H9 (cell line): ENCODE measurements around the gene TRIM44. TPM values are rescaled to one million over a fixed set of nuclear protein-coding genes. Genes with fewer than 3 reads are reported as not detected.

Experiments used
- DNase-seq: peaks from one replicate; pipeline ENCODE4 v3.0.0-alpha.2; 2017
- H2AFZ ChIP-seq: one replicate; pipeline ENCODE4 v1.6.1; 2013; ENCODE audit warnings: mild to moderate bottlenecking, low read length, control low read depth, moderate library complexity
- H2AK5ac ChIP-seq: 2 replicates; pipeline ENCODE4 v1.6.1; 2013; ENCODE audit warnings: low read length, control low read depth, mixed read lengths; ENCODE audit not compliant: insufficient read length
- H2BK120ac ChIP-seq: one replicate; pipeline ENCODE4 v1.6.1; 2013; ENCODE audit warnings: low read depth, mild to moderate bottlenecking, low read length, control low read depth, inconsistent platforms; ENCODE audit not compliant: poor library complexity, severe bottlenecking
- H2BK12ac ChIP-seq: 2 replicates; pipeline ENCODE4 v1.6.1; 2013; ENCODE audit warnings: low read length, control low read depth, mixed read lengths, low read depth; ENCODE audit not compliant: insufficient read length
- H2BK15ac ChIP-seq: 2 replicates; pipeline ENCODE4 v1.6.1; 2013; ENCODE audit warnings: low read depth, low read length, control low read depth
- H2BK20ac ChIP-seq: one replicate; pipeline ENCODE4 v1.6.1; 2013; ENCODE audit warnings: low read depth, mild to moderate bottlenecking, low read length, control low read depth, inconsistent platforms; ENCODE audit not compliant: poor library complexity, severe bottlenecking
- H2BK5ac ChIP-seq: 2 replicates; pipeline ENCODE4 v1.6.1; 2013; ENCODE audit warnings: low read length, control low read depth, mixed read lengths; ENCODE audit not compliant: insufficient read length
- H3K14ac ChIP-seq: 2 replicates; pipeline ENCODE4 v1.6.1; 2013; ENCODE audit warnings: low read length, control low read depth; ENCODE audit not compliant: insufficient read depth
- H3K18ac ChIP-seq: 2 replicates; pipeline ENCODE4 v1.6.1; 2013; ENCODE audit warnings: low read depth, mild to moderate bottlenecking, mixed read lengths, low read length, control low read depth; ENCODE audit not compliant: insufficient read length
- H3K23ac ChIP-seq: 2 replicates; pipeline ENCODE4 v1.6.1; 2013; ENCODE audit warnings: low read length, control low read depth, mixed read lengths, low read depth; ENCODE audit not compliant: insufficient read length
- H3K23me2 ChIP-seq: 2 replicates; pipeline ENCODE4 v1.6.1; 2013; ENCODE audit warnings: low read depth, mild to moderate bottlenecking, mixed read lengths, low read length, control low read depth; ENCODE audit not compliant: insufficient read length, poor library complexity, severe bottlenecking
- H3K27ac ChIP-seq: 2 replicates; pipeline ENCODE4 v1.5.1; 2013; ENCODE audit warnings: low read length, control low read depth, mixed read lengths, low read depth; ENCODE audit not compliant: insufficient read length
- H3K27me3 ChIP-seq: 2 replicates; pipeline ENCODE4 v1.6.1; 2013; ENCODE audit warnings: low read length, control low read depth, inconsistent platforms; ENCODE audit not compliant: insufficient read depth
- H3K4ac ChIP-seq: 2 replicates; pipeline ENCODE4 v1.6.1; 2013; ENCODE audit warnings: low read depth, mild to moderate bottlenecking, control low read depth, inconsistent platforms, low read length, moderate library complexity
- H3K4me1 ChIP-seq: 2 replicates; pipeline ENCODE4 v1.6.1; 2013; ENCODE audit warnings: low read length, control low read depth, inconsistent platforms; ENCODE audit not compliant: insufficient read depth
- H3K4me2 ChIP-seq: 2 replicates; pipeline ENCODE4 v1.6.1; 2013; ENCODE audit warnings: low read length, control low read depth, mixed read lengths; ENCODE audit not compliant: insufficient read length, insufficient read depth
- H3K56ac ChIP-seq: 2 replicates; pipeline ENCODE4 v1.6.1; 2013; ENCODE audit warnings: low read depth, mild to moderate bottlenecking, mixed read lengths, low read length, control low read depth; ENCODE audit not compliant: insufficient read length
- H3K79me1 ChIP-seq: 2 replicates; pipeline ENCODE4 v1.6.1; 2013; ENCODE audit warnings: low read depth, mild to moderate bottlenecking, moderate library complexity, low read length, control low read depth, inconsistent platforms; ENCODE audit not compliant: insufficient read depth, poor library complexity, severe bottlenecking
- H3K79me2 ChIP-seq: 2 replicates; pipeline ENCODE4 v1.6.1; 2013; ENCODE audit warnings: low read length, control low read depth, inconsistent platforms; ENCODE audit not compliant: insufficient read depth
- H3K9ac ChIP-seq: 2 replicates; pipeline ENCODE4 v1.6.1; 2013; ENCODE audit warnings: low read length, control low read depth, mixed read lengths; ENCODE audit not compliant: insufficient read length; ENCODE audit errors: extremely low read depth
- H3K9me3 ChIP-seq: one replicate; pipeline ENCODE4 v1.6.1; 2013; ENCODE audit warnings: low read depth, low read length, inconsistent platforms; ENCODE audit not compliant: control insufficient read depth
- H3T11ph ChIP-seq: one replicate; pipeline ENCODE4 v1.6.1; 2013; ENCODE audit warnings: mild to moderate bottlenecking, low read length, control low read depth, inconsistent platforms
- H4K20me1 ChIP-seq: one replicate; pipeline ENCODE4 v1.6.1; 2013; ENCODE audit not compliant: control insufficient read depth, insufficient read length, insufficient read depth
- H4K5ac ChIP-seq: 2 replicates; pipeline ENCODE4 v1.6.1; 2013; ENCODE audit warnings: low read depth, mild to moderate bottlenecking, mixed read lengths, low read length, control low read depth; ENCODE audit not compliant: insufficient read length
- H4K8ac ChIP-seq: replicated peaks from 2 replicates; pipeline ENCODE4 v1.6.1; 2013; ENCODE audit warnings: low read length, control low read depth, mixed read lengths, low read depth; ENCODE audit not compliant: insufficient read length
- H4K91ac ChIP-seq: 2 replicates; pipeline ENCODE4 v1.6.1; 2013; ENCODE audit warnings: low read depth, mild to moderate bottlenecking, moderate library complexity, mixed read lengths, low read length, control low read depth; ENCODE audit not compliant: insufficient read length
- H3K27ac Mint-ChIP-seq, 3 experiments: 2 replicates in 2 of 3; 3 replicates in 1 of 3; pipeline ENCODE4 v1.8.0; 2020 to 2021; ENCODE audit warnings: mixed read lengths in 3 of 3, mild to moderate bottlenecking in 1 of 3, moderate library complexity in 1 of 3
- H3K27me3 Mint-ChIP-seq: 2 replicates; pipeline ENCODE4 v1.8.0; 2021; ENCODE audit warnings: low read depth, mild to moderate bottlenecking, moderate library complexity, mixed read lengths
- H3K36me3 Mint-ChIP-seq, 3 experiments: 2 replicates in 2 of 3; 3 replicates in 1 of 3; pipeline ENCODE4 v1.8.0; 2020 to 2021; ENCODE audit warnings: low read depth in 3 of 3, mixed read lengths in 3 of 3; ENCODE audit not compliant: insufficient read depth in 1 of 3
- H3K4me1 Mint-ChIP-seq, 2 experiments: 2 replicates each; pipeline ENCODE4 v1.8.0; 2020; ENCODE audit warnings: mixed read lengths in 2 of 2
- H3K4me3 Mint-ChIP-seq, 2 experiments: 2 replicates in 1 of 2; 3 replicates in 1 of 2; pipeline ENCODE4 v1.8.0; 2020 to 2021; ENCODE audit warnings: mild to moderate bottlenecking in 2 of 2, mixed read lengths in 2 of 2, moderate library complexity in 1 of 2
- H3K9me3 Mint-ChIP-seq, 2 experiments: 2 replicates in 1 of 2; 3 replicates in 1 of 2; pipeline ENCODE4 v1.8.0; 2020; ENCODE audit warnings: mild to moderate bottlenecking in 2 of 2, mixed read lengths in 2 of 2, moderate library complexity in 1 of 2
- CTCF ChIP-seq: fragments of 200-600 bp; sonication (generic); conservative IDR thresholded peaks from 3 replicates; pipeline ENCODE4 v1.8.0; 2021; ENCODE audit warnings: antibody characterized with exemption, mild to moderate bottlenecking
- WGBS: extraction: QIAGEN DNeasy Blood & Tissue Kit; methylation state at CpG from one replicate; pipeline ENCODE4 v1.1.7; 2013; ENCODE audit warnings: missing lambda C conversion rate, low lambda C conversion rate, mixed read lengths; ENCODE audit not compliant: insufficient read length; ENCODE audit errors: extremely low coverage; 5-methylcytosine and 5-hydroxymethylcytosine counted together
- total RNA-seq: library from RNA; stranded (reverse); gene quantifications from 2 replicates; pipeline ENCODE4 v1.2.1, GENCODE V29; 2021

The TRIM44 gene
- total RNA-seq, 1 experiment from 2014 or later: 37.7 TPM

GRCh38 chr11:35632301-35632700 lies 30.3 kb upstream of the TRIM44 start:
- H2AK5ac ChIP-seq: no peak overlapping the region
- H3K79me2 ChIP-seq: no peaks in the 10 kb centered on the region
- H3T11ph ChIP-seq: no peak overlapping the region
- H3K79me1 ChIP-seq: no peaks in the 10 kb centered on the region
- no peak overlapping the region for H2BK120ac ChIP-seq
- no peak overlapping the region for H3K18ac ChIP-seq
- H2BK12ac ChIP-seq: no peak overlapping the region
- no peak overlapping the region for H2BK5ac ChIP-seq
- H2BK15ac ChIP-seq: no peak overlapping the region
- H4K8ac ChIP-seq: no peak overlapping the region
- H3K4me1 Mint-ChIP-seq: no peaks in the 10 kb centered on the region
- no peak for TF ChIP-seq CTCF
- no peak overlapping the region for H3K14ac ChIP-seq
- H2AFZ ChIP-seq: no peak overlapping the region
- DNase-seq: no peak
- peaks cover 16% of the 10 kb centered on the region for H3K27me3 Mint-ChIP-seq
- H2BK20ac ChIP-seq: no peak overlapping the region
- no peak overlapping the region for H3K4ac ChIP-seq
- no peak overlapping the region for H3K4me2 ChIP-seq
- H3K4me3 Mint-ChIP-seq: no peak overlapping the region
- no peak overlapping the region for H3K9ac ChIP-seq
- H3K23ac ChIP-seq: no peak overlapping the region
- H3K9me3 Mint-ChIP-seq: peaks cover 0 to 2% of the 10 kb centered on the region in 2 experiments; a peak in 2 of 5 replicates
- no peak overlapping the region for H4K91ac ChIP-seq
- H4K5ac ChIP-seq: no peak overlapping the region
- no peaks in the 10 kb centered on the region for H4K20me1 ChIP-seq
- no peaks in the 10 kb centered on the region; a peak in 1 of 7 replicates for H3K36me3 Mint-ChIP-seq
- H3K56ac ChIP-seq: no peak overlapping the region
- no peak overlapping the region for H3K27ac Mint-ChIP-seq
- no peak overlapping the region for H3K27ac ChIP-seq
- no CpG with 5 or more reads among the region's 1 CpG for WGBS
- no peaks in the 10 kb centered on the region for H3K23me2 ChIP-seq
- H3K9me3 ChIP-seq: no peaks in the 10 kb centered on the region
- no peaks in the 10 kb centered on the region; the same call in 1 of the 2 replicates for H3K4me1 ChIP-seq
- no peaks in the 10 kb centered on the region for H3K27me3 ChIP-seq
